HG02759 (cell line): ENCODE results near the gene RNU1-4.
"Not testable (repeated sequence)": the region's sequence is repeated elsewhere in the genome, so short reads cannot be mapped to it uniquely, and the experiment has no call there.

ENCODE experiments used
- ATAC-seq: cut with Tn5 transposase; IDR thresholded peaks from one replicate; pipeline ENCODE4 v1.9.1; 2021; ENCODE audit warnings: mild to moderate bottlenecking, moderate library complexity; ENCODE audit not compliant: unreplicated experiment

The RNU1-4 gene

DNA sequence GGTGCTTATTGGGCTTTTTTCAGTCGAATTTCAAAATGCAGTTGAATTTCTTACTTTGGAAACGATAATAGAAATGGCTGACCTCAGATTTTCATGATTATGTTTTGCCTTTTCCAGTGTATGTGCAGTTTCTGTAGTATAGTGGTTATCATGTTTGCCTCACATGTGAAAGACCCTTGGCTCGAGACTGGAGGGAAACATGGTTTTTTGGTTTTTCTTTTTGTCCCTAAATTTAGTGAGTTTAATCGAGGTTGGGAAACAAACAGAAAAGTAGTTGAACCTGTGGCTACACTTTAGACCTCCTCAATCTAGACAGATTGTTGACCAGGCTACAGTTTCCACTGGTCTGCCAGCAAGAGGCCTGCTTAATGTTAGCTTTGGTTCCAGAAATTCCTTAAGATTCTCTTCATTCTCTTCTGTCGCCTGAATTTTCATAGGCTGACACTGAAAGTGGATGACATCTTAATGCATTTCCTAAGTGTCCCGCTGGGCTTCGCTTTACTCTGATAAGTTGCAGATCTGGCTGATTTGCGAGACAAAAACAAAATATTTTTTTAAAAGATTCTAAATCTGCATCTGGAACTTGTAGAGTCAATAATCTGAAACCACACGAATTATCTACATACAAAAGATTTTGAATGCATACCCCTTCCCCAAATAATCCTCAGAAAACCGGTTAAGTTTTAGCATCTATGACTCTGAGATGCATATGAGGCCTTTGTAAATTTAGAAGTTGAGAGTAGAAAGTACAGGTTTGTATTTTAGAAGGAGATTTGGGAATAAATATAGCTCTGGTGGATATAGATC lies 14.7 kb upstream of the RNU1-4 start:
- ATAC-seq, result not testable (repeated sequence)

GRCh38 chr1:16727190-16728111 lies 12.9 kb upstream of the RNU1-4 start:
- ATAC-seq, result no peak

- ATAC-seq, result peak; percentile 54
These were observed 11.9 kb upstream of the RNU1-4 start for GRCh38 chr1:16728243-16728949.

DNA sequence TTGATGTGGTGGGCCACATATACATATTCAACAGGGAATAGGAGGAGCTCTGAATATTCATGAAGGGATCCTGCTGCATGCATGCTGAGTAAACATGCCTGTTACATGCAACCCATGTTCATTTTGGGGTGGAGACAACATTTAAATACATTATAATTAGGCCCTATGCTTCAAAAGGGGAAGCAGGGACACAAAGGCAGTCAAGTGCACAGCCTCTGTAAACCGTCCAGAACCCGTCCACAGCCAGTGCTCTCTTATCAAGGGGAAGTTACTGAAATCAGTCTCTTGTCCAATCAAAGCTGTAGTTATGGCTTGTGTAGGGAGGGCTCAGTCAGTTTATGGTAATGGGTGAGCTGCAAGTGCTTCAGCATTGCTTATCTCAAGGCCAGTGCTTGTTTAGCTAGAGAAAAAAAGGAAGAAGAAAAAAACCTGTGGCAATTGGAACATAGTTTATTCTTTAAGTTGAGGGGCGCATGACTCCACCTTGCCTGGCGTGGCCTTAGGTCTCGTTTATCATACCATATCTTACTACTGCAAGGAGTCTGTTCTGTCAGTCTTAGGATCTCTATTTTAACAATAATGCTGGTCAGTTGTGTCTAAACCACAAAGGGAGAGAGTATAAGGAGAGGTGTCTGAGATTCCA lies 7.9 kb upstream of the RNU1-4 start:
- ATAC-seq, result not testable (repeated sequence)

DNA sequence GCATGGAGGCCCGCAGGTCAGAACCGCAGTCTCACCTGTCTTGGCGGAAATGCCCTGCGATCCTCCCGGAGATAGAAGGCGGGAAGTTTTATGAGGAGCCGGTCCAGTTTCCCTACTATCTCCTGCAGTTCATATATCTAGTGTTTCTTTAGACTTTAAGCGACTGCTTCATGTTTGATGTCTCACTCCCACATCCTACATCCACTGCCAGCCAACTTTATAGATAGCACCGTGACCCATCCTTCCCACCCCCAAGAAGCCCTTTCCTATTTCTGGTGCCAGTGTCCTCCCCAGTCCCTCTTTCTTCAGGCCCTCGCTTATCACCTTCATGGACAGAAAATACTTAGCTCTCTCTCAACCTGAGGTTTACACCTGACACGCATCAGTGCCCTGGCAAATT lies 914 bp downstream of the RNU1-4 start:
- not testable (repeated sequence) for ATAC-seq

GRCh38 chr1:16747660-16748059 lies 7.3 kb downstream of the RNU1-4 start:
- ATAC-seq, result not testable (repeated sequence)

- not testable (repeated sequence) for ATAC-seq
These were observed 8.4 kb downstream of the RNU1-4 start for GRCh38 chr1:16748710-16749109.

DNA sequence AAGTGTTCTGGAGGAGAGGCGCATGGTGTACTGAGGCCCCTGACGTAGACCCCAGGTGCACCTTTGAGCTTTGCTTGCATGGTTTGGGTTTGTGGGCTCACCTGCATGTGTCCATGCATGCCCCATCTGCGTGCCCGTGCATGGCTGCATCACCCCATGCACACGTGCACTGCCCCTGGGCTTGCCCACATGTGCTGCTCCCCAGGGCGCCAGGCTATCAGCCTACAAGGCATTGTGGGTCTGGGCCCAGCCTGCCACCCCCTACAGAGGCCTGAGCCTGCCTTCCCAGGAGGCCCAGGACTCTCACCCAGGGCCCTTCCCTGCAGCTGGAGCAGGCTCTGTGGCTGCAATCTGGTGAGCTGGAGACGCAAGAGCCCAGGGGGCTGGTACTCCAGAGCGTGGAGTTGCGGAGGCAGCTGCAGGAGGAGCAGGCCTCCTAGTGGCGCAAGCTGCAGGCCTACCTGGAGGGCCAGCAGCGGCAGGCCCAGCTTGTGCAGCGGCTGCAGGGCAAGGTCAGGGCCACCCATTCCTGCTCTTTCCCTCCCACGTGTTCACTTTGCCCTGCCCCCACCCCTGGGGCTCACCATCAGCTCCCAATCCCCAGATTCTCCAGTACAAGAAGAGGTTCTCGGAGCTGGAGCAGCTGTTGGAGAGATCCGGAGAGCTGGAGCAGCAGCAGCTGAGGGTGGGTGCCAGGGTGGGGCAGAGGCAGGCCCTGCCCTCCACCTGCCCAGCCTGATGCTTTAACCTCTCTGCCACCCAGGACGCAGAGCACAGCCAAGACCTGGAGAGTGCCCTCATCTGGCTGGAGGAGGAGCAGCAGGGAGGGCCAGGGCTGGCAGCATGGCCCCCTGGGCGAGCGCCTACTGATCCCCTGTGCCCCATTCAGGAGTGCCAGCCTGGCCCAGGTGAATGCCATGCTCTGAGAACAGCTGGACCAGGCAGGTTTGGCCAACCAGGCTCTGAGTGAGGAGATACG lies 9.9 kb downstream of the RNU1-4 start:
- not testable (repeated sequence) for ATAC-seq

DNA sequence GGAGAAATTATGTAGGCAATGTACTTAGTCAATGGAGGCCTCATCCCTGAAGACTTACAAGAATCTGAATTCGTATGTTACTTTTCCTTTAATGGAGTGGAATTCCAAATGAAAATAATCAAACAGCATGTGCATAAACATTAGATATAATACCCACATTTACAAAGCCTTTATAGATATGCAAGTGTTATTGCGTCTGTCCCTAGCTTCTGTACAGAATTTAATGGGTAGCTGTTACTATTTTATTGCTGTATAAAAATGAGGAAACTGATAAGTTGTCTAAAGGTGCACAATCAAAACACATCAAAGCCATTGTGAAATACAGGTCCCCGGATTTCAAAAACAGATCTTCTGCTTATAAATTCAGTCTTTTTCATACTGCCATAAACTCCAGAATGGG lies 12.5 kb downstream of the RNU1-4 start:
- ATAC-seq, result not testable (repeated sequence)

- ATAC-seq, result not testable (repeated sequence)
These were observed 15.1 kb downstream of the RNU1-4 start for GRCh38 chr1:16755385-16755784.

GRCh38 chr1:16755932-16756331 lies 15.6 kb downstream of the RNU1-4 start:
- not testable (repeated sequence) for ATAC-seq

- ATAC-seq, result not testable (repeated sequence)
These were observed 17.3 kb downstream of the RNU1-4 start for GRCh38 chr1:16757574-16757973.

GRCh38 chr1:16758060-16758459 lies 17.7 kb downstream of the RNU1-4 start:
- not testable (repeated sequence) for ATAC-seq

DNA sequence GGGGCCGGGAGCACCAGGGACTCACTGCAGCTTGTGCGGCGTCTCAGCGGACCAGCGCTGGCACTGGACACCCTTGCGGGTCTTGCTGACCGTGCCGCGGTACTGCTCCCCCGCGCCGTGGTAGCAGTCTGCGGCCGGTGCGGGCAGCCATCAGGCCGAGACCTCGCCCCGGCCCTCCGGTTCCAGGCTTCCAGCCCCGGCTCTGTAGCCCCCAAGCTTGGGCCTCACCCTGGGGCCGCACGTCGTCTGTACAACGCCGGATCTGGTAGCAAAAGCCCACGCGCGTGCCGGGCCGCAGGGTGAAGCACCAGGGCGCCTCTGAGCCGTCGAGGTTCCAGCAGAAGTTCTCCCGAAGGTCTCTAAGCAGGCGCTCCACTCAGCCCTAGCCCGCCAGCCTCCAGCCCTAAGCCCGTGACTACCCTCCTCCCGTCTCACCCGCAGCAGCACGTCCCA lies 18.8 kb downstream of the RNU1-4 start:
- ATAC-seq, result not testable (repeated sequence)

- ATAC-seq, result not testable (repeated sequence)
These were observed 19.5 kb downstream of the RNU1-4 start for GRCh38 chr1:16759650-16760455.

GRCh38 chr1:16760456-16760765 lies 20.1 kb downstream of the RNU1-4 start:
- not testable (repeated sequence) for ATAC-seq

- ATAC-seq, result not testable (repeated sequence)
These were observed 20.5 kb downstream of the RNU1-4 start for GRCh38 chr1:16760801-16761200.

GRCh38 chr1:16764248-16764819 lies 24.0 kb downstream of the RNU1-4 start:
- ATAC-seq, result not testable (repeated sequence)
